IMR-90 (cell line): ENCODE results near the gene CYSTM1. TPM values are rescaled to one million over a fixed set of nuclear protein-coding genes. Genes with fewer than 3 reads are reported as not detected.
A peak's percentile ranks its signal among the peaks of the same experiment; 100 is the strongest.

Experiments
- CTCF ChIP-seq: conservative IDR thresholded peaks from 2 replicates; pipeline ENCODE4 v1.5.1; 2012; ENCODE audit warnings: mild to moderate bottlenecking, low read depth, low read length, improper control_type of control experiment
- ELK1 ChIP-seq: fragments of 150-350 bp; IDR thresholded peaks from 2 replicates; pipeline ENCODE4 v1.6.1; 2016; ENCODE audit warnings: low read depth, mild to moderate bottlenecking, low read length, moderate library complexity, borderline replicate concordance
- polyA plus RNA-seq, 3 experiments: library from polyadenylated mRNA; depleted of rRNA; stranded (reverse); fragments of >200 nt; gene quantifications; 2 replicates each; pipeline ENCODE4 v1.2.3, GENCODE V29; 2012; ENCODE audit warnings: low replicate concordance in 1 of 3
- total RNA-seq: library from RNA; depleted of rRNA; stranded (reverse); fragments of >200 nt; gene quantifications from 2 replicates; pipeline ENCODE4 v1.2.3, GENCODE V29; 2012

CYSTM1 gene
- total and polyA plus RNA-seq, 2 of the 4 experiments (the other 2 are of a cell fraction): 7.3 to 15.0 TPM

GRCh38 chr5:140145818-140146522 is 29.0 kb upstream of the CYSTM1 start (continued):
- TF ChIP-seq ELK1 (no peak), CTCF (peak; percentile 79)
